Body of pancreas (tissue), 4 donors: Measurements from ENCODE around the gene RTF1.

ENCODE experiments used
- POLR2A ChIP-seq, 3 donors: fragments of 450-650 bp; IDR thresholded peaks; one replicate each; pipeline ENCODE4 v1.6.1; 2016; ENCODE audit warnings: antibody characterized with exemption in 3 of 3, mild to moderate bottlenecking in 2 of 3
- TF ChIP-seq, protein P1 (sequence below), 7 experiments: fragments of 450-650 bp in 4 of 7; fragments of 200-600 bp in 3 of 7; sonication (generic) in 3 of 7; IDR thresholded peaks; one replicate each; pipeline ENCODE4 v1.5.1; 2016 to 2019; ENCODE audit warnings: antibody characterized with exemption in 7 of 7

- no peak for TF ChIP-seq POLR2A (IDR thresholded peaks at IDR 0.05)
- TF ChIP-seq, protein P1, sequence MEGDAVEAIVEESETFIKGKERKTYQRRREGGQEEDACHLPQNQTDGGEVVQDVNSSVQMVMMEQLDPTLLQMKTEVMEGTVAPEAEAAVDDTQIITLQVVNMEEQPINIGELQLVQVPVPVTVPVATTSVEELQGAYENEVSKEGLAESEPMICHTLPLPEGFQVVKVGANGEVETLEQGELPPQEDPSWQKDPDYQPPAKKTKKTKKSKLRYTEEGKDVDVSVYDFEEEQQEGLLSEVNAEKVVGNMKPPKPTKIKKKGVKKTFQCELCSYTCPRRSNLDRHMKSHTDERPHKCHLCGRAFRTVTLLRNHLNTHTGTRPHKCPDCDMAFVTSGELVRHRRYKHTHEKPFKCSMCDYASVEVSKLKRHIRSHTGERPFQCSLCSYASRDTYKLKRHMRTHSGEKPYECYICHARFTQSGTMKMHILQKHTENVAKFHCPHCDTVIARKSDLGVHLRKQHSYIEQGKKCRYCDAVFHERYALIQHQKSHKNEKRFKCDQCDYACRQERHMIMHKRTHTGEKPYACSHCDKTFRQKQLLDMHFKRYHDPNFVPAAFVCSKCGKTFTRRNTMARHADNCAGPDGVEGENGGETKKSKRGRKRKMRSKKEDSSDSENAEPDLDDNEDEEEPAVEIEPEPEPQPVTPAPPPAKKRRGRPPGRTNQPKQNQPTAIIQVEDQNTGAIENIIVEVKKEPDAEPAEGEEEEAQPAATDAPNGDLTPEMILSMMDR (IDR thresholded peaks at IDR 0.05): no peak
Observed at GRCh38 chr15:41486286-41486685, 69.4 kb downstream of the RTF1 start.
